Lower leg skin (tissue), 4 donors: ENCODE measurements around the gene BICDL2. TPM values are rescaled to one million over a fixed set of nuclear protein-coding genes. Genes with fewer than 3 reads are reported as not detected.
A peak's percentile ranks its signal among the peaks of the same experiment; 100 is the strongest.

Experiments used
- DNase-seq, 2 donors: peaks; one replicate each; pipeline ENCODE4 v3.0.0-alpha.2; 2019; ENCODE audit warnings: low spot score in 2 of 2
- H3K4me3 ChIP-seq: fragments of 200-600 bp; sonication (generic); 2 replicates; pipeline ENCODE4 v1.5.1; 2017; ENCODE audit warnings: mild to moderate bottlenecking, low read depth; ENCODE audit not compliant: poor library complexity, severe bottlenecking
- POLR2A ChIP-seq, 2 donors: fragments of 450-650 bp; IDR thresholded peaks; one replicate each; pipeline ENCODE4 v1.6.1; 2016 to 2017; ENCODE audit warnings: antibody characterized with exemption in 2 of 2, mild to moderate bottlenecking in 1 of 2, moderate library complexity in 1 of 2
- WGBS, 2 donors: methylation state at CpG; one replicate each; pipeline ENCODE4 v1.1.5; 2018; 5-methylcytosine and 5-hydroxymethylcytosine counted together
- intact Hi-C: fragments of 100-400 bp; cut with DNase I; formaldehyde crosslinking; loops from one replicate; pipeline ENCODE4 v1.15.0; 2023; ENCODE audit warnings: low total_unique reads
- total RNA-seq, 4 donors: library from RNA; depleted of rRNA; stranded (reverse); fragments of >200 nt; gene quantifications; one replicate each; pipeline ENCODE4 v1.1.0, GENCODE V29; 2016
- TF ChIP-seq, protein P1 (sequence below), 3 donors: fragments of 450-650 bp; IDR thresholded peaks; one replicate each; pipeline ENCODE4 v1.5.1; 2016; ENCODE audit warnings: antibody characterized with exemption in 3 of 3, mild to moderate bottlenecking in 3 of 3, moderate library complexity in 2 of 3

Gene BICDL2
- total RNA-seq, 4 donors from 2014 or later, result 87.2 to 115 (median 106) TPM

- TF ChIP-seq POLR2A (IDR thresholded peaks at IDR 0.05), result no peak
- TF ChIP-seq, protein P1, sequence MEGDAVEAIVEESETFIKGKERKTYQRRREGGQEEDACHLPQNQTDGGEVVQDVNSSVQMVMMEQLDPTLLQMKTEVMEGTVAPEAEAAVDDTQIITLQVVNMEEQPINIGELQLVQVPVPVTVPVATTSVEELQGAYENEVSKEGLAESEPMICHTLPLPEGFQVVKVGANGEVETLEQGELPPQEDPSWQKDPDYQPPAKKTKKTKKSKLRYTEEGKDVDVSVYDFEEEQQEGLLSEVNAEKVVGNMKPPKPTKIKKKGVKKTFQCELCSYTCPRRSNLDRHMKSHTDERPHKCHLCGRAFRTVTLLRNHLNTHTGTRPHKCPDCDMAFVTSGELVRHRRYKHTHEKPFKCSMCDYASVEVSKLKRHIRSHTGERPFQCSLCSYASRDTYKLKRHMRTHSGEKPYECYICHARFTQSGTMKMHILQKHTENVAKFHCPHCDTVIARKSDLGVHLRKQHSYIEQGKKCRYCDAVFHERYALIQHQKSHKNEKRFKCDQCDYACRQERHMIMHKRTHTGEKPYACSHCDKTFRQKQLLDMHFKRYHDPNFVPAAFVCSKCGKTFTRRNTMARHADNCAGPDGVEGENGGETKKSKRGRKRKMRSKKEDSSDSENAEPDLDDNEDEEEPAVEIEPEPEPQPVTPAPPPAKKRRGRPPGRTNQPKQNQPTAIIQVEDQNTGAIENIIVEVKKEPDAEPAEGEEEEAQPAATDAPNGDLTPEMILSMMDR (IDR thresholded peaks at IDR 0.05), result no peak
- no peak for DNase-seq
- 40 to 42% methylated on average over 7 of the region's 7 CpGs for WGBS, 2 donors
- intact Hi-C loops, result no loop called here
- H3K4me3 ChIP-seq, result no peak overlapping the region
Observed at GRCh38 chr16:3032624-3033023, 4.1 kb downstream of the BICDL2 start.

- DNase-seq, result no peak
- TF ChIP-seq, protein P1 (IDR thresholded peaks at IDR 0.05), result no peak
- no peak for TF ChIP-seq POLR2A (IDR thresholded peaks at IDR 0.05)
- intact Hi-C loops, result no loop called here
- H3K4me3 ChIP-seq, result no peak overlapping the region
- 77 to 82% methylated on average over 31 to 33 of the region's 33 CpGs for WGBS, 2 donors
Observed at GRCh38 chr16:3030222-3031212, 6.2 kb downstream of the BICDL2 start.

DNA sequence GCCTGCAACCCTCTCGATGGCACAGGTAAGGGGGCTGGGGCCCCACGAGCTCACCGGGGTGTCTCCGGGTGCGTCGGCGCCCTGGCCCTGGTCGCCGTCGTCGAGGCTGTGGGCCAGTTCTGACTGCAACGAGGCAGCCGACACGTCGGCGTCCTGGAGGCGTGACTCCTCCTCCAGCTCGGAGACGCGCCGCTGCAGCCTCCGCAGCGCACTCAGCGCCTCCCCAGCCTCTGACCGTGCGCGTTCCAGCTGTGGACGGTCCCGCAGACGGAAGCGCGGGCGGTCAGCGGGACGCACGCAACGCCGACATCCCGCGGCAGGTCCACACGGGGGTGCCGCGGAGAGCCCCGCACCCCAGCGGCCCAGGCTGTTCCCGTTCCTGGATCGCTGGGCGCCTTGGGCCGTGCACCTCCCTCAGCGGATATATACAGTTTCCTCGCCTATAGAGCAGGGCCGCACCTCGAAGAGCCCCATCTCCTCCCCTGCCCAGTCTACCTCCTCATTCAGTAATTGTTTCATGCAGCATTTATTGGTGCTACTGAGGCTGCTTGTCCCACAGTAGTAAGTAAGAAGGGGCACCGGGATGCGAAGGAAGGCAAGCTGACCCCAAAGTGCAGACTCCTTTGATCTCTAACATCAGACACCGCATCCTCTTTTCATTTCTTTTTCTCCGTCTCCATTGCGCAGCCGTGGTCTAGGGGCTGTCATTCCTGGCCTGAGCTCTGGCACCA lies 7.1 kb downstream of the BICDL2 start:
- DNase-seq, result no peak
- intact Hi-C loops, result no loop called here
- TF ChIP-seq, protein P1 (IDR thresholded peaks at IDR 0.05), result no peak
- TF ChIP-seq POLR2A (IDR thresholded peaks at IDR 0.05), result no peak
- 16 to 21% methylated on average over 22 to 26 of the region's 59 CpGs for WGBS, 2 donors
- H3K4me3 ChIP-seq, result no peak overlapping the region

DNA sequence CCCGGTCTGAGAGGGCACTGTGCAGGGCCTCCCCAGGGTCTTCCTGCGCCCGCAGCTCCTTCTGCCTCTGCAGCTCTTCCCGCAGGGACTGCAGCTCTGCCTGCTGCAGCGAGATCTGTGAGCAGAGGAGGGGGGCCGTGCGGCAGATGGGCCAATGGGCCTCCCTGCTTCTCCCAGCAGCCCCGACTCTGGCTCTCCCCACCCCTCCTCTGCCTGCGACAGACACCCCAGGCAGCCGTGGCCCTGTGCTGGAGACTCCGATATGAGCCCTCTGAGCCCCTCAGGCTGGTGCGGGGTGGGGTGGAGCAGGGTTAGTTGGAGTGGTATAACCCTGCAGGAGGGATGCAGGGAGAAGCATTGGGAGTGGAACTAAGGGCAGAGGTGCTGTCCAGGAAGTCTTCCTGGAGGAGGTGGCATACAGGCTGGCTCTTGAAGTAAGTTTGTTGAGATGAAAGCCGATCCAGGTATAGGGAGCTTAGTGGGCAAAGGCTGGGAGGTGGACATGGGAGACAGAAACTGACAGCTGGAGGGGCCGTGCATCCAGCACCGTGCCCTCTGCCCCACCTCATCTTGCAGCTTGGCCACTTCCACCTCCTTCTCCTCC lies 7.9 kb downstream of the BICDL2 start:
- DNase-seq, result no peak
- H3K4me3 ChIP-seq, result no peak overlapping the region
- no peak for TF ChIP-seq POLR2A (IDR thresholded peaks at IDR 0.05)
- TF ChIP-seq, protein P1 (IDR thresholded peaks at IDR 0.05), result no peak
- intact Hi-C loops, result no loop called here
- WGBS, 2 donors, result 19 to 28% methylated on average over 15 of the region's 15 CpGs

- DNase-seq, result peak; percentile 59 to 94
- H3K4me3 ChIP-seq, result no peak overlapping the region
- WGBS, 2 donors, result 28 to 31% methylated on average over 26 to 37 of the region's 58 CpGs
- intact Hi-C loops, result no loop called here
- TF ChIP-seq POLR2A (IDR thresholded peaks at IDR 0.05), result no peak
- TF ChIP-seq, protein P1 (IDR thresholded peaks at IDR 0.05), result no peak
Observed at GRCh38 chr16:3027983-3028715, 8.6 kb downstream of the BICDL2 start.
